Measurements from ENCODE around the gene TXNDC15.

Gene TXNDC15

DNA sequence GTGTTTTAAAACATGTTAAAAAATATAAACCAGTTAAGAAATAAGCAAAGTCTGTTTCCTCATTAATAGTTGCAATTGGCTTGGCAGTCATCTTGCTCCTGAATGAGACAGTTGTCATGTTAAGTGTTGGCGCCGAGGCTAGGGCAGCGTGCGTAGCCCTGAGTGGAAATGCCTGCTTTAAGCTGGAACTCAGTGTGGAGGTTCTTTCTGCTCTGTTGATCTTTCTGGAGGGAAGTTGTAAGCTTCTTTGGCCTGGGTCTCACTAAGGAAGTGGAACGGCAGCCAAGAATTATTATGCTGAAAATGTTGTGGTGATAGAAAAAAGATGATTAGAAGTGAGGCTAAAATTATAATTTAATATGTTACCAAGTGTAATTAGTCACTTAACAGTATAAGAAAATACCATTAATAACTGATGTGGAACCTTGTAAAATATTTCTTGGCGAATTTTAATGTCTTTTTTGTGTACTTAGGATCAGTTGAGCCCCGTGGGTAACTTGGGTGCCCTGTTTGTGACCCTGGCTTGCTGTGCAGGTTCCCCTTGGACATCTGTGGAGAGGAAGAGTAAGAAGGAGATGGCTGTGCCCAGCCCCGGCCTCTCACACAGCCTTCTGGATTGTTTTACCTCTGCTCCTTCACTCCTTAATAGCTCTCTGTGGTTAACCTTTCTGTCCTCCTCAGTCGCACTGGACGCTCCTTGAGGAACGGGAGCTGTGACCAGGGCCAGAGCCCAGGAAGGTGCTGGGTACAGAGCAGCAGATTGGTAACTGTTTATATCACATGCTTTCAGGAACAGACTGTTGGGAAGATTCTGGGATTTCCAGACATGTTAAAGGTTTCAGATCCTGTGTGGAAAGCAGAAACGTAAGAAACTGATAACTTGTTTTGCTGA is 61.8 kb downstream of the TXNDC15 start:
- Histone ChIP-seq H3K9me3 (ENCODE audit: insufficient read depth, low read depth, low read length) (no peaks in the 10 kb centered on the region), H2AFZ (ENCODE audit: low read length) (no peak overlapping the region), H3K9me2 (replicated peaks; ENCODE audit: low read depth, low read length) (no peaks in the 10 kb centered on the region), H3K4me1 (ENCODE audit: insufficient read depth, low read length, poor library complexity, severe bottlenecking) (no peaks in the 10 kb centered on the region), H3K79me2 (ENCODE audit: insufficient read depth, low read length) (no peaks in the 10 kb centered on the region), H3K4me3 (ENCODE audit: low read length, poor library complexity, severe bottlenecking) (no peak overlapping the region), H3K36me3 (ENCODE audit: insufficient read depth, low read length) (0 out of 2 replicates have a peak, but pooled peaks cover 4% of the 10 kb centered on the region), H3F3A (ENCODE audit: low read depth) (no peaks in the 10 kb centered on the region), H3K27me3 (ENCODE audit: insufficient read depth, low read length, poor library complexity, severe bottlenecking) (no peaks in the 10 kb centered on the region), H3K9ac (ENCODE audit: low read depth, low read length, poor library complexity, severe bottlenecking) (no peak overlapping the region), H3K4me2 (ENCODE audit: low read depth, low read length, poor library complexity, severe bottlenecking) (no peak overlapping the region), H4K20me1 (ENCODE audit: insufficient read depth, low read length, poor library complexity, severe bottlenecking) (no peaks in the 10 kb centered on the region)
- TF ChIP-seq EZH2phosphoT487 (IDR thresholded peaks at IDR 0.05; ENCODE audit: borderline replicate concordance) = no peak
- TF ChIP-seq, protein P1, sequence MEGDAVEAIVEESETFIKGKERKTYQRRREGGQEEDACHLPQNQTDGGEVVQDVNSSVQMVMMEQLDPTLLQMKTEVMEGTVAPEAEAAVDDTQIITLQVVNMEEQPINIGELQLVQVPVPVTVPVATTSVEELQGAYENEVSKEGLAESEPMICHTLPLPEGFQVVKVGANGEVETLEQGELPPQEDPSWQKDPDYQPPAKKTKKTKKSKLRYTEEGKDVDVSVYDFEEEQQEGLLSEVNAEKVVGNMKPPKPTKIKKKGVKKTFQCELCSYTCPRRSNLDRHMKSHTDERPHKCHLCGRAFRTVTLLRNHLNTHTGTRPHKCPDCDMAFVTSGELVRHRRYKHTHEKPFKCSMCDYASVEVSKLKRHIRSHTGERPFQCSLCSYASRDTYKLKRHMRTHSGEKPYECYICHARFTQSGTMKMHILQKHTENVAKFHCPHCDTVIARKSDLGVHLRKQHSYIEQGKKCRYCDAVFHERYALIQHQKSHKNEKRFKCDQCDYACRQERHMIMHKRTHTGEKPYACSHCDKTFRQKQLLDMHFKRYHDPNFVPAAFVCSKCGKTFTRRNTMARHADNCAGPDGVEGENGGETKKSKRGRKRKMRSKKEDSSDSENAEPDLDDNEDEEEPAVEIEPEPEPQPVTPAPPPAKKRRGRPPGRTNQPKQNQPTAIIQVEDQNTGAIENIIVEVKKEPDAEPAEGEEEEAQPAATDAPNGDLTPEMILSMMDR (conservative IDR thresholded peaks at IDR 0.05; ENCODE audit: low read length) = no peak

- Histone ChIP-seq H3K36me3 (ENCODE audit: insufficient read depth, low read length) (no peaks in the 10 kb centered on the region), H3K4me2 (ENCODE audit: low read depth, low read length, poor library complexity, severe bottlenecking) (no peak overlapping the region), H4K20me1 (ENCODE audit: insufficient read depth, low read length, poor library complexity, severe bottlenecking) (no peaks in the 10 kb centered on the region), H3K4me1 (ENCODE audit: insufficient read depth, low read length, poor library complexity, severe bottlenecking) (no peaks in the 10 kb centered on the region), H3K9ac (ENCODE audit: low read depth, low read length, poor library complexity, severe bottlenecking) (no peak overlapping the region), H3F3A (ENCODE audit: low read depth) (no peaks in the 10 kb centered on the region), H2AFZ (ENCODE audit: low read length) (no peak overlapping the region), H3K79me2 (ENCODE audit: insufficient read depth, low read length) (no peaks in the 10 kb centered on the region), H3K27me3 (ENCODE audit: insufficient read depth, low read length, poor library complexity, severe bottlenecking) (no peaks in the 10 kb centered on the region), H3K4me3 (ENCODE audit: low read length, poor library complexity, severe bottlenecking) (no peak overlapping the region), H3K9me2 (replicated peaks; ENCODE audit: low read depth, low read length) (no peaks in the 10 kb centered on the region), H3K9me3 (ENCODE audit: insufficient read depth, low read depth, low read length) (no peaks in the 10 kb centered on the region)
- TF ChIP-seq EZH2phosphoT487 (IDR thresholded peaks at IDR 0.05; ENCODE audit: borderline replicate concordance) = no peak
- TF ChIP-seq, protein P1 (conservative IDR thresholded peaks at IDR 0.05; ENCODE audit: low read length) = no peak
Measured at GRCh38 chr5:134937526-134937925, 63.4 kb downstream of the TXNDC15 start.

DNA sequence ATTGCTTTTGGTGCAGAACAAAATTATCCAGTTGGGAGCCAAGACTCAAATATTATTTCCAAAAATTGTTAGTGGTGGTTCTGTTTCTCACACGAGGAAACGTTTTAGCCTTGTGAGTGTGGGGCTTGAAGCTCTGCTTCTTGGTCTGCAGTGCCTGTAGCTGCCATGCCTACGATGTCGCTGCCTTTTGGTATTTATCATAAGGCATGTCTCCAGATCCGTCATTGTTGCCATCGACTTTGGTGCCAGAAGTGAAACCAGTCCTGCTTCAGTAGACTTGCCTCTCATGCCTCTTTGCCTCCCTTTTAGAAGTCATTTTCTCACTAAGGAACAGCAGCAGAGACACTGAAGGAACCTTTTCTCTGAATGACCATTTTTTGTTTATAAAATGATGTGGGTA is 63.9 kb downstream of the TXNDC15 start:
- Histone ChIP-seq H4K20me1 (ENCODE audit: insufficient read depth, low read length, poor library complexity, severe bottlenecking) (no peaks in the 10 kb centered on the region), H3K9me2 (replicated peaks; ENCODE audit: low read depth, low read length) (no peaks in the 10 kb centered on the region), H3K27me3 (ENCODE audit: insufficient read depth, low read length, poor library complexity, severe bottlenecking) (no peaks in the 10 kb centered on the region), H3K9me3 (ENCODE audit: insufficient read depth, low read depth, low read length) (no peaks in the 10 kb centered on the region), H2AFZ (ENCODE audit: low read length) (no peak overlapping the region), H3K4me2 (ENCODE audit: low read depth, low read length, poor library complexity, severe bottlenecking) (no peak overlapping the region), H3K4me3 (ENCODE audit: low read length, poor library complexity, severe bottlenecking) (no peak overlapping the region), H3K36me3 (ENCODE audit: insufficient read depth, low read length) (no peaks in the 10 kb centered on the region), H3K4me1 (ENCODE audit: insufficient read depth, low read length, poor library complexity, severe bottlenecking) (no peaks in the 10 kb centered on the region), H3F3A (ENCODE audit: low read depth) (no peaks in the 10 kb centered on the region), H3K9ac (ENCODE audit: low read depth, low read length, poor library complexity, severe bottlenecking) (no peak overlapping the region), H3K79me2 (ENCODE audit: insufficient read depth, low read length) (no peaks in the 10 kb centered on the region)
- TF ChIP-seq, protein P1 (conservative IDR thresholded peaks at IDR 0.05; ENCODE audit: low read length) = no peak
- no peak for TF ChIP-seq EZH2phosphoT487 (IDR thresholded peaks at IDR 0.05; ENCODE audit: borderline replicate concordance)

Data from Loucy (cell line).